RCC 7860 (cell line): ENCODE measurements around the gene METTL9.
A peak's percentile ranks its signal among the peaks of the same experiment; 100 is the strongest.
"Not testable (repeated sequence)": the region's sequence is repeated elsewhere in the genome, so short reads cannot be mapped to it uniquely, and the experiment has no call there.

Experiments
- DNase-seq: peaks from one replicate; pipeline ENCODE4 v3.0.0-alpha.2; 2015; ENCODE audit warnings: low spot score
- FAIRE-seq: peaks from 2 replicates; lab custom pipeline; 2012; peaks lifted over from hg19 to GRCh38; lab: Jason Lieb, UNC

The METTL9 gene

DNA sequence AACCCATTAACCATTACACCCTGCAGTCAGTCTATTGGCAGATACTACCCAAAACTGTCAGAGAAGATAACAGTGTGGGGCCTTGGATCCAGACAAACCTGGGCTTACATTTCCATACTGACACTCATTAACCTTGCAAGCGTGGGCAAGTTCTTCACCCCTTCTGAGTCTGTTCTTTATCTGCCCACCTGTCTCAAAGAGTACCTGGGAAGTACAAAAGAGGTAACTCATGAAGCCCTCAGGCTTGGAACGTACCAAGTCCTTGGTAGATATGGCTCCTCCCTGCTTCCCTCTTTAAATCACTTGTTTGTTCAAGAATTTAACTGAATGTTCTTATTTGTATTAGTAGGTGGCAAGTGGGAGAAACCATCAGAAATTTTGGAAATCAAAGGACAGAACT, 55.5 kb downstream of the METTL9 start:
- DNase-seq (no peak), FAIRE-seq (no peak)

DNA sequence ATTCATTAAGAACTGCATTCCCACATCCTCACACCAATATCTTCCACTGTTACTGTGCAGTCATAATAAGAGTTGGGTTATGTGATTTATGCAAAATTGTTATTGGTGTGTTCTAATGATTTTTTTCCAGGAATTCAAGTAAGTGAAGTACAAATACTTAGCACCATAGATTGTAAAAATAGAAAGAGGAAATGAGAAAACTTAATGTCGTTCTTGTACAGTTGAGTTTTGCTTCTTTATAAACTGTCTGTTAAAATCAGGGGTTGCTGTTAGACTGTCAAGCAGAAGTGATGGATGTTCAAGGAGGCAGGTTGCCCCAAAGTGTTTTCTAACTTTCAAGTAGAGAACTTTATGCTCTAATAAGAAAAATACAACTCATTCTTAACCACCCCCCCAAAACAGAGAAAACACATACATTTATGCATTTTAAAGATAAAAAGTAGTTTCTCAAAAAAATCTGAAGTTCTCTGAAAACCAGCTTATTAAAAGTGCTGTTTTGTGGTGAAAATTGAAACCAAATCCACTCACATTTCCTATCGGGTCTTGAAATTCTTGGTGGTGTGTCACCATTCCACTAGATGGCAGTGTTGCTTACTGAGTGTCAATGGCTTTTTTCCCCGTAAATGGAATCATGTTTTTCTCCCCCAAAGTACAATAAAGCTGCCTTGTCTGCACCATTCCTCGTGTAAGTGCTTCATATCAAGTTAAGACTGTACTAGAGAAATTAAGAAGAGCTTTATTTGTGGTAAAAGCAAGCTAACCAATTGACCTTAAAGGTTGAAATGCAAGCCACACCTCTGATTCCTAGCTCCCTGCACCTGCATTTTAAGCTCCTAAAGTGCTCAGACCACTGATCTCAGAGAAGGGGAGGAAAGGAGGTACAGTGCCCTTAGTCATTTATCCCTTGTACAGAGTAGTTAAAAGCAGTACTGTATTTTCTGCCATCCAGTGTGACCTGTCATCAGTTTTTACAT, 57.7 kb downstream of the METTL9 start:
- FAIRE-seq (peak; percentile 50), DNase-seq (peak; percentile 31)

DNA sequence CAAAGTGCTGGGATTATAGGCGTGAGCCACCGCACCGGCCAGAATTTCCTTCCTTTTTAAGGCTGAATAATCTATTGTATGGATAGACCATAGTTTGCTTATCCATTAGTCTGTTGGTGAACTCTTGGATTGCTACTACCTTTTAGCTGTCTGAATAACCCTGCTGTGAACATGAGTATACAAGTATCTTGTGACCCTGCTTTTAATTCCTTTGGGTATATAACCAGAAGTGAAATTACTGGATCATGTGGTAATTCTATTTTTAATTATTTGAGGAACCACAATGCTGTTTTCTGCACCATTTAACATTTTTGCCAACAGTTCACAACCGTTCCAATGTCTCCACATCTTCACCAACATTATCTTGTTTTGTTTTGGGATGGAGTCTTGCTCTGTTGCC, 59.7 kb downstream of the METTL9 start:
- no peak for FAIRE-seq
- no peak for DNase-seq

DNA sequence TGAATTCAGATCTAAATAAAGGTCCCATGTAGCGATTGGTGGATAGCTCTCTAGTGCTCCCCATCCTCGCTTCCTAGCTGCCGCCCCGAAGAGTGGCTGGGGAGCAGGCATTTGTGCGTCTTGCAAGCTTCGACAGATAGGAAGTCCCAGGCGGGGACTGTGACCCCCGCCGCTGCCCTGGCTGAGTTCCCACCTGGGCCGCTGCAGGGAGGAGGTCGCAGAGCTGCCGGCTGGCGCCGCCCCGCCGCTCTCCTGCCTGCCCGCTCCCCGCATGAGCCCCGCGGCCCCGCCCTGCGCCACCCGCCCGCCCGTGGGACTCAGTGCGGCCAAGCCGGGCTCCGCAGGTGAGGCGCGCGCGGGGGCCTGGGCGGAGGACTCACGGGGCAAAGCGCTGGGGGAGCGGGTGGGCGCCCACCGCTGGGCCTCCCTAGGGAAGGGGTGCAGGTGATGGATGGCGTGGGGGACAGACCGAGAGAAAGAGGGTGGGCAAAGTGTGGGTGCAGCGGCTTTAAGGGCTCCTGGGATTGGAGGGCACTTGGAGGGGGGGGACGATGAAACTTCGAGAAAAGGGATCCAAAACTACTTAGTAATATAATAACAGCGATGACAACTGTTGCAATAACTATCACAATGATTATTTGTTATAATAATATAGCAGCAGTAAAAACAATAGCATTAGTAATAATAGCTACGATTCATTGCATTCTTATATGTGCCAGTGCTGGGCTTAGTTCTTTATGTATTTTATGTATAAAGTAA, 64.7 kb downstream of the METTL9 start, which contains the start of gene OTOA:
Gene OTOA, plus strand, starts transcription at position 80 of the 759 bp plus-strand sequence. CDS start 14,547 bp downstream, outside the sequence.
- DNase-seq (no peak), FAIRE-seq (no peak)

DNA sequence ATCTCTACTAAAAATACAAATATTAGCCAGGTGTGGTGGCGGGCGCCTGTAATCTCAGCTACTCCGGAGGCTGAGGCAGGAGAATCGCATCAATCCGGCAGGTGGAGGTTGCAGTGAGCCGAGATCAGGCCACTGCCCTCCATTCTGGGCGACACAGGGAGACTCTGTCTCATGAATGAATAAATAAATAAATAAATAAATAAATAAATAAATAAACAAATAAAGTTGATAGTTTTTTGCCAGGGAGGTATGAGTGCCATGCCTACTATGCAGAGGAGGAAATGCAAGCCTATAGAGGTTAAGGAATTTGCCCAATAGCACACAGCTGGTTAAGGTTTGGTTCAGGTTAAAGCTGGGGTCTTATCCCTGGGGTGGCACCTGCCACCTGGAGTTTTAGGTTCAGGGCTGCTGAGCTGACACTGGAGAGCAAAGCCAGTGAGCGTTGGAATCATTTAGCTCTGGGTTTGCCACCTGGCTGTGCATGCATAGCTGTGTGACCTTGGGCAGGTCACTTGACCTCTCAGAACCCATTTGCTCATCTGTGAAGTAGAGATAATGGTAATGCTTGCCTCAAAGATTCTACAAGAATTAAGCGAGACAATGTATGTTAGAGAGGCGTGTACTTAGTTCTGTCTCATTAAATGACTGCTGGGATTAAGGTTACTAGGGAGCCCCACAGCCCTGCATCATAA, 65.6 kb downstream of the METTL9 start:
- no peak for FAIRE-seq

DNA sequence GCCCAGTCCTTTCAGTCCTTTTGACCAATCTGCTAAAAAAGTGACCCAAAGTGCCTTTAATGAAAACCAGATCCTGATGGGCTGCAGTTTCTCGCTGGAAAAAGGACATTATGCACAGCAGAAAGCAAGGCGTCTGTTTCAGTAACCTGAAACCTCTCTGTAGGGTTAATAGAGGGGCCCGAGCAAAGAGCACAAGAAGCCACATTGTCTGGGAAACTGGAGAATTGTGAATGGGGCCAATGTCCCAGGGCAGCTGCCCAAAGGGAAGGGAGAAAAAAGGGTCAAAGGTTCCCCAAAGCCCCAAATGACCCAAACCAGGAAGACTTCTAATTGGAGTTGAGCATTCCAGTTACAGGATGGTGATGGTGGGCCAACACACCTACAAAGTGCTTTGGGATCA, 67.4 kb downstream of the METTL9 start:
- FAIRE-seq (no peak), DNase-seq (no peak)

More for the DNA sequence above, 65.6 kb downstream of the METTL9 start:
- DNase-seq, result no peak

DNA sequence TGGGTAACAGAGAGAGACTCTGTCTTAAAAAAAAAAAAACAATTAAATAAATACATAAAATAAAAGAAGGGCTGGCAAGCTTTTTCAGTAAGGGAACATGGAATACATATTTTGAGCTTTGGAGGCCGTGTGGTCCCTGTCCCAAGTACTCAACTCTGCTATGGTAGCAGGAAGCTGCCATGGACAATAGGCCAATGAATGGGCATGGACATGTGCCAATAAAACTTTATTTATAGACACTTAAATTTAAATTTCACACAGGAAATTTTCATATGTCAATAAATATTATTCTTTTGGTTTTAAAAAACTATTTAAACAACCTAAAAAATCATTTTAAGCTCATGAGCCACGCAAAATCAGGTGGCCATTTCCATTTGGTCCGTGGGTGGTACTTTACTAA, 68.2 kb downstream of the METTL9 start:
- no peak for DNase-seq
- FAIRE-seq, result no peak

DNA sequence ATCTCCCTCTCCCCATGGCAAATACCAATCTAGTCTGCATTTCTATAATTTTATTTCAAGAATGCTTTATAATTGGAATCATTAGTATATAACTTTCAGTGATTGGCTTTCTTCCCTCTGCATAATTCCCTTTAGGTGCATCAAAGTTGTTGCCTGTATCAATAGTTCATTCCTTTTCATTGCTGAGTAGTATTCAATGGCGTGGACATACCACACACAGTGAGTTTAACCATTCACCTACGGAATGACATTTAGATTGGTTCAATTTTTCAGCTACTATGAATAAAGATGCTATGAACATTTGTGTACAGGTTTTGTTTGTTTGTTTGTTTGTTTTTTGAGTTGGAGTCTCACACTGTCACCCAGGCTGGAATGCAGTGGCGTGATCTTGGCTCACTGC, 74.1 kb downstream of the METTL9 start:
- no peak for FAIRE-seq
- no peak for DNase-seq

DNA sequence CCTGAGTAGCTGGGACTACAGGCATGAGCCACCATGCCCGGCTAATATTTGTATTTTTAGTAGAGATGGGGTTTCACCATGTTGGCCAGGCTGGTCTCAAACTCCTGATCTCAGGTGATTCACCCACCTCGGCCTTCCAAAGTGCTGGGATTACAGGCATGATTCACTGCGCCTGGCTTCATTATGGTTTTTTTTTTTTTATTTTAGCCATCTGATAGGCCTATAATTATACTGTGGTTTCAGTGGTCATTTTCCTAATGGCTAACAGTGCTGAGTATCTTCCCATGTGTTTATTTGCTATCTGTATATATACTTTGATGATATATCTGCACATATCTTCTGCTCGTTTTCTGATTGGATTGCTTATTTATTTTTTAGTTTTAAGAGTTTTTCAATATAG, 75.1 kb downstream of the METTL9 start:
- FAIRE-seq (peak; percentile 24), DNase-seq (peak; percentile 28)

DNA sequence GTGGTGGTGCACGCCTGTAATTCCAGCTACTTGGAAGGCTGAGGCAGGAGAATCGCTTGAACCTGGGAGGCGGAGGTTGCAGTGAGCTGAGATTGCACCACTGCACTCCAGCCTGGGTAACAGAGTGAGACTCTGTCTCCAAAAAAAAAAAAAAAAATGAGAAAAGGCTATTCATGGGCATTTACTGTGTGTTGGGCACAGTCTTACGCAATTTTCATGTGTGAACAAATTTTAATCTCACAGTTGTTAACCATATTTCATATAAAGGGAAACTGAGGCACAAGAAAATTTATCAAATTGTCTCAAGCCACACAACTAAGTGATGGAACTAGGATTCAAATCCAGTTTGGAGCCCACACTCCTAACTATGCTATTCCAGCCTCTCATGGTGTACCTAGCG, 81.3 kb downstream of the METTL9 start:
- not testable (repeated sequence) for FAIRE-seq, DNase-seq

DNA sequence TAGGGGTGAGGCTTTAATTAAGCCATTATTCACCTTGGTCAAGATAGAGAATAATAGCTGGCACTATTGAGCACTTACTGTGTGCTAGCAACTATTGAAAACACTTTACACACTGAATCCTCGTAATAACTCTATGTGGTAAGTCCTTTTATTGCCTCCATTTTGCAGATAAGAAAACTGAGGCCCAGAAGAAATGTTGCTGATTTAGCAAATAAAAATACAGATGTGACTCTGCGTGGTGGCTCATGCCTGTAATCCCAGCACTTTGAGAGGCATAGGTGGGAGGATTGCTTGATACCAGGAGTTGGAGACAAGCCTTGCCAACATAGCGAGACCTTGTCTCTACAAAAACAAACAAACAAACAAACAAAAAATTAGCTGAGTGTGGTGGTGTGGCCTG, 83.8 kb downstream of the METTL9 start:
- no peak for FAIRE-seq
- no peak for DNase-seq

DNA sequence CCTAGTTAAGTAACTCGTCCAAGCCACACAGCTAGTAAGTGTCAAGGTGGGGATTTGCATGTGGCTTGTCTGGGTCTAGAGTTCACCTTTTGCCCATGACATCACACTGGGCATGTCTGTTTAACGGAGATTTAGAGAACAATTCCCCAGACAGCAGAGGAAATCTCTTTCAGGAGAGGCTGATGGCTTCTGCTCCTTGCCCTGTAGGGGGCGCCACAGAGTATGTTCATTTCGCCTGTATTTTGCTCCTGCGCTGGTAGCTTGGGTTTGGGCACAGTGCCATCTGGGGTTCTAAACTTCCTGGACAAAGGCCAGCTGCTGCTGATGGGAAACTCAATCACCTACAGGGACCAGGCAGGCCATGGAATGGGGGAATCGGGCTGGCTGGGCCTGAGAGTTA, 84.8 kb downstream of the METTL9 start:
- FAIRE-seq (no peak), DNase-seq (no peak)

DNA sequence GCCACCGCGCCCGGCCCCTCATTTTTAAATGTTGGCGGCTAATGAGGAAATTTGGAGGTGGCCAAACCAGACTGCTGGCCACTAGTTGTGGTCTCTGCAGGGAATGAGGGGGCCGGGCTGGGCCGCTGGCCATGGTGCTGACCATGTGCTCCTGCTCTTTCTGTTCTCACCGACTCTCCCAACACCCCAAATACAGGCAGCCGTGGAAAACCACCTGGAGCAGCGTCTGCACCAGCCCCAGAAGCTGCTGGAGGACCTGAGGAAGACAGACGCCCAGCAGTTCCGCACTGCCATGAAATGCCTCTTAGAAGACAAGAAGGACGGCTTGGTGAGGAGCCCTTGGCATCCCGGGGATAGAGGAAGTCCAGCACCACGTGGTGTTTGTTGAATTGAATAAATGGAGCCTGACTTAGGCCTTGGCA, 85.7 kb downstream of the METTL9 start:
- FAIRE-seq (no peak), DNase-seq (no peak)

DNA sequence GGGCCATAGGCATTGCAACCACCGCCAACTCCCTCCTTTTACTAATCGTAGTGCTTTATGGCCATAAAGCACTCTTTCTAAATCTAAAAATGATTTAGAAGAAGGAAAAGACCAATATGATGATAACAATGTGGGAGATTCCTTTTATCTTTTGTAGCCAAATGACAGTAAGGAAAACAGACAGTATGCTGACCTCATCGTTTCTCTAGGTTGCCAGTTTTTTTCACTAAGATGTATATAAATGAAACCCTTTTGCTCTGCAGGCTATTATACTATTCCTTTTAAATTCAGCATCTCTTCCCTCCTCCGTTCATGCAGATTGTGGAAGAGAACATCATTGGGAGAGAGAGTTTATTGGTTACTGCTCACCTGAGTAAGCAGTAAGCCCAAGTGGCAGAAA, 89.7 kb downstream of the METTL9 start:
- no peak for FAIRE-seq

DNA sequence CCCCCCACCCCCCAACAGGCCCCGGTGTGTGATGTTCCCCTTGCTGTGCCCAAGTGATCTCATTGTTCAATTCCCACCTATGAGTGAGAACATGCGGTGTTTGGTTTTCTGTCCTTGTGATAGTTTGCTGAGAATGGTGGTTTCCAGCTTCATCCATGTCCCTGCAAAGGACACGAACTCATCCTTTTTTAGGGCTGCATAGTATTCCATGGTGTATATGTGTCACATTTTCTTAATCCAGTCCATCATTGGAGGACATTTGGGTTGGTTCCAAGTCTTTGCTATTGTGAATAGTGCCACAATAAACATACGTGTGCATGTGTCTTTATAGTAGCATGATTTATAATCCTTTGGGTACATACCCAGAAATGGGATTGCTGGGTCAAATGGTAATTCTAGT, 91.6 kb downstream of the METTL9 start:
- not testable (repeated sequence) for DNase-seq, FAIRE-seq

More for the DNA sequence above, 89.7 kb downstream of the METTL9 start:
- DNase-seq, result no peak

DNA sequence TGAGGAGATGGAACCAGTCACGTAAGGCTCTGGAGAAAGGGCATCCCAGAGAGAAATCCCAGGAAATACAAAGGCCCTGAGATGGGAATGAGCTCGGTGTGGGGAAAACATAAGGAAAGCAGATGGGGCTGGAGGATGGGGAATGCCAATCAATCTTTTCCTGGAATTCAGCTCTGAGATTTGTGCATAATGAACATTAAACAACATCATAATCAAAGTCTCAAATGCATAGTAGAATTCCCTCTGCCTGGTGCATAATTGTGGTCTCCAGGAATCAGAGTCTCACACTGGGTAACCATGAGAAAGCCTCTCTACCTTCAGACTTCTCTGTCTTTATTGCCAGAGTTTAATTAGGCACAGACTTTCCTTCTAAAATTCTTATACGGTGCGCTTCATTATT, 95.2 kb downstream of the METTL9 start:
- FAIRE-seq, result no peak
- DNase-seq, result no peak

DNA sequence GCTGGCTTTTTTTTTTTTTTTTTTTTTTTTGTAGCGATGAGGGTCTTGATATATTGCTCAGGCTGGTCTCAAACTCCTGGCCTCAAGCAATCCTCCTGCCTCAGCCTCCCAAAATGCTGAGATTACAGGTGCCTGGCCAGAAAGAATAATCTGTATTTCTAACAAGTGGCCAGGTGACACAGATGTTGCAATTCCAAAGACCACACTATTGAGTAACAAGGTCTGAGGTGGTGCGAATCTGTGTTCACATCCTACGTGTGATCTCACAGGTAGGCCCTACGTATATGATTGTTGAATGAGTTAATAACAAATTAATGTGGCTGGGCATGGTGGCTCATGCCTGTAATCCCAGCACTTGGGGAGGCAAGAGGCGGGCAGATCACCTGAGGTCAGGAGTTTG, 97.7 kb downstream of the METTL9 start:
- no peak for DNase-seq
- no peak for FAIRE-seq

DNA sequence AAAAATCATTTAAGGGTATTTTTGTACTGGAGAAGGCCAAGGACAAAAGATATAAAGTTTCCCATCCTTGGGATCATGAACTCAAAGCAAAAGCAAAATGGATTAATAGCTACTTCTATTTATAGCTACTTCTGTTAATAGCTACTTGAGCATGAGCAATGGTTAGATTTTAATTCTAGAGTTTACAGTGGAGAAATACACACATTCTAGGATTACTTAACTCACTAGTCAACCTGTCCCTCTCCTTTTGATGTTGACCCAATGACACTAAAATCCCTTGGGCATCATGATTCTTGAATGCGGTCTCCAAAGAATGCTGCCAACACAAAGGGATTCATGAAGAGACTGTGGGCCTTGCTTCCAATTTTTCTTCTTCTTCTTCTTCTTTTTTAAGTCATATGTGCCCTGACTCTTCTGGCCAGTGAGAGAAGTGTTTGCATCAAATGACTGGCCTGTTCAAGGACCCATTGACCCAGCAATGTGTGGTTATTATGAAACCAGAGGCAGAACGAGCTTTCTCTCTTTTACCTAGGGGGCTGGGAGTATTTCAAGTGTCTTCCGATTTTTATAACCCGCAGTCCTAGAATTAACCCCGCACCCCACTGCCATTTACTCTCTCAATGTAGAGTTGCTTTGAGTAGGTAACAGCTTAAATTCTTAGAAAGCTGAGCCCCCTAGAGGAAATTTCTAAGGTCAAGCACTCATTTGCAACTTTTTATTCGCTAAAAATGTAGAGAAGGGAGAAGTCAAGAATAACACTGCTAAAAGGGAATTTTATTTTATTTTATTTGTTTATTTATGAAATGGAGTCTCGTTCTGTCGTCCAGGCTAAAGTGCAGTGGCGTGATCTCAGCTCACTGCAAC, 99.0 kb downstream of the METTL9 start:
- no peak for DNase-seq
- FAIRE-seq, result no peak

DNA sequence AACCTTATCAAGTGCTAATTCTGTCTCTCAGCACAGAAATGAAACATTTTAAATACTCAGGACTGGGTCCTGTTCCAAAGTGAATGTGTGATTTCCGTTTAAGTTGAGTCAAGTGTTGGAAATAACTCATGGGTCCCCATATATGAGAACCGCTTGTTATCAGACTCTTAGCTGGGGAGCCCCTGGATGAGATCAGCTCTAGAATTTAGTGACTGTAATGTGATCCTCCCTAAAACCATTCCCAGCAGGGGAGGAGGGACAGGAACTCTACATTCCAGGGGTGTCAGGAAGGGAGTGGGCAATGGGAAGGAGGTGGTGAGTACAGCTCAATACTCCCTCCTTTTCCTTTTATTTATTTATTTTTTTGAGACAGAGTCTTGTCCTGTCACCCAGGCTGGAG, 101.9 kb downstream of the METTL9 start:
- FAIRE-seq (no peak), DNase-seq (no peak)

DNA sequence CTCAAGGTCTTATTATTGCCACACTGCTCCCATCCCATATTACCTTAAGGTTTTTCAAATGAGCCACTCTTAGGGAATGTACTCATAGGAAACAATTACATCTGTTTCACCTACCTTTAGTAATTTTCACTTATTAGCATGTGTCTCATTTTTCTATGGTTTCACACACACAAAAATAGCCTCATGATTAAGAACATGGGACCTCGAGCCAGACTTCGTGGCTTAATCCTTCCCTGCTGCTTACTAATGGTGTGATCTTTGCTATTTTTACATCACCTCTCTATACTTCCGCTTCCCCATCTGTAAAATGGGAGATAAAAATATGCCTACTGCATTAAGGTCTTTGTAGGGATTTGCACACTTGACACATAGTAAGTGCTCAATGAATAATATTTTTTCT, 102.9 kb downstream of the METTL9 start:
- FAIRE-seq (no peak), DNase-seq (no peak)
